Fibroblast of lung (primary cell): ENCODE measurements around the gene HPS3. TPM values are rescaled to one million over a fixed set of nuclear protein-coding genes. Genes with fewer than 3 reads are reported as not detected.

Source experiments
- DNase-seq, 2 donors: peaks; one replicate each; pipeline versions ENCODE4 v3.0.0 to v3.0.0-alpha.2; 2010; ENCODE audit warnings: low read depth in 2 of 2
- H2AFZ ChIP-seq: 2 replicates; pipeline ENCODE4 v1.5.1; 2012; ENCODE audit warnings: low read length, control low read depth, inconsistent platforms
- H3K27ac ChIP-seq: 2 replicates; pipeline ENCODE4 v1.5.1; 2011; ENCODE audit warnings: low read length, control low read depth; ENCODE audit not compliant: insufficient read depth
- H3K27me3 ChIP-seq: 2 replicates; pipeline ENCODE4 v1.5.1; 2011; ENCODE audit warnings: mild to moderate bottlenecking, low read length; ENCODE audit not compliant: control insufficient read depth, insufficient read depth
- H3K36me3 ChIP-seq: 2 replicates; pipeline ENCODE4 v1.5.1; 2011; ENCODE audit warnings: low read length; ENCODE audit not compliant: control insufficient read depth, insufficient read depth
- H3K4me1 ChIP-seq: 2 replicates; pipeline ENCODE4 v1.5.1; 2011; ENCODE audit warnings: low read length; ENCODE audit not compliant: control insufficient read depth, insufficient read depth; ENCODE audit errors: extremely low read depth
- H3K4me2 ChIP-seq: 2 replicates; pipeline ENCODE4 v1.5.1; 2011; ENCODE audit warnings: low read length, control low read depth; ENCODE audit not compliant: insufficient read depth; ENCODE audit errors: extremely low read depth
- H3K4me3 ChIP-seq, 4 experiments: fragments of 200-600 bp in 1 of 4; sonication (generic) in 1 of 4; replicated peaks in 1 of 4; 2 replicates each; pipeline ENCODE4 v1.5.1; 2011 to 2016; ENCODE audit warnings: low read length in 4 of 4, low read depth in 3 of 4, mild to moderate bottlenecking in 3 of 4, control low read depth in 2 of 4, inconsistent platforms in 1 of 4, mixed read lengths in 1 of 4; ENCODE audit not compliant: insufficient read depth in 1 of 4; ENCODE audit errors: control extremely low read depth in 1 of 4
- H3K79me2 ChIP-seq: 2 replicates; pipeline ENCODE4 v1.5.1; 2012; ENCODE audit warnings: mild to moderate bottlenecking, low read length, inconsistent platforms; ENCODE audit not compliant: control insufficient read depth, insufficient read depth
- H3K9ac ChIP-seq: 2 replicates; pipeline ENCODE4 v1.5.1; 2011; ENCODE audit warnings: mild to moderate bottlenecking, low read length, control low read depth; ENCODE audit not compliant: insufficient read depth
- H3K9me3 ChIP-seq: 2 replicates; pipeline ENCODE4 v1.5.1; 2012; ENCODE audit warnings: low read depth, low read length; ENCODE audit not compliant: control insufficient read depth, insufficient read depth
- H4K20me1 ChIP-seq: 2 replicates; pipeline ENCODE4 v1.5.1; 2011; ENCODE audit warnings: low read length; ENCODE audit not compliant: control insufficient read depth, insufficient read depth; ENCODE audit errors: extremely low read depth
- EZH2 ChIP-seq: IDR thresholded peaks from 2 replicates; pipeline ENCODE4 v1.5.1; 2012; ENCODE audit warnings: low read length, control low read depth, mild to moderate bottlenecking; ENCODE audit errors: missing control alignments
- polyA plus RNA-seq, 2 donors: library from polyadenylated mRNA; depleted of rRNA in 1 of 2; stranded (reverse) in 1 of 2; unstranded in 1 of 2; fragments of >200 nt; gene quantifications; 2 replicates each; pipeline ENCODE4 v1.2.1, GENCODE V29; 2011 to 2012; ENCODE audit warnings: missing spikeins in 1 of 2
- total RNA-seq: library from RNA; depleted of rRNA; stranded (reverse); fragments of >200 nt; gene quantifications from 2 replicates; pipeline ENCODE4 v1.2.1, GENCODE V29; 2014
- TF ChIP-seq, protein P1 (sequence below), 2 donors: IDR thresholded peaks in 1 of 2; conservative IDR thresholded peaks in 1 of 2; 1 replicate in 1 of 2; 2 replicates in 1 of 2; pipeline ENCODE4 v1.5.1; 2011 to 2012; ENCODE audit warnings: low read length in 2 of 2, control low read depth in 1 of 2, inconsistent platforms in 1 of 2, low read depth in 1 of 2, mild to moderate bottlenecking in 1 of 2

Gene HPS3
- total and polyA plus RNA-seq, 2 donors (not counting 1 experiment from before 2014, with no cell fraction given) = 31.0 to 33.4 TPM

DNA sequence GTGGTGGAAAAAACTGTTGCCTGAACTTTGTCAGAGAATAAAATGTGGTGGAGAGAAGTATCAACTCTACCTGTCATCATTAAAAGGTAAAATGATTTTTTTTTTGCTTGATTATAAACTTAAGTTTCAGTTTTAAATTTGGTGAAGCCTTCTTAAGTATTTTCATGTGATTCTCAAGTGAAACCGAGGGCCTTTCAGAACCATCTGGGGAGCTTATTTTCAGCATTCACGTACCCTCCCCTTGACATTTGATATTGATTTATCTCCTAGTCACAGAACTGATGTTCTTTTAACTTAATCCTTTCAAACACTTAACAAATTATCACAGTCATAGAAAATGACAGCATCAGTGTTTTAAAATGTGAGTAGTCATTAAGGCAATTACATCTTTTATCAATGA, 38.5 kb downstream of the HPS3 start:
- no peak overlapping the region for H2AFZ ChIP-seq
- no peaks in the 10 kb centered on the region for H3K27me3 ChIP-seq
- no peaks in the 10 kb centered on the region for H3K4me1 ChIP-seq
- no peaks in the 10 kb centered on the region for H3K79me2 ChIP-seq
- no peak for DNase-seq
- no peak overlapping the region for H3K4me2 ChIP-seq
- no peak for TF ChIP-seq EZH2
- TF ChIP-seq, protein P1, sequence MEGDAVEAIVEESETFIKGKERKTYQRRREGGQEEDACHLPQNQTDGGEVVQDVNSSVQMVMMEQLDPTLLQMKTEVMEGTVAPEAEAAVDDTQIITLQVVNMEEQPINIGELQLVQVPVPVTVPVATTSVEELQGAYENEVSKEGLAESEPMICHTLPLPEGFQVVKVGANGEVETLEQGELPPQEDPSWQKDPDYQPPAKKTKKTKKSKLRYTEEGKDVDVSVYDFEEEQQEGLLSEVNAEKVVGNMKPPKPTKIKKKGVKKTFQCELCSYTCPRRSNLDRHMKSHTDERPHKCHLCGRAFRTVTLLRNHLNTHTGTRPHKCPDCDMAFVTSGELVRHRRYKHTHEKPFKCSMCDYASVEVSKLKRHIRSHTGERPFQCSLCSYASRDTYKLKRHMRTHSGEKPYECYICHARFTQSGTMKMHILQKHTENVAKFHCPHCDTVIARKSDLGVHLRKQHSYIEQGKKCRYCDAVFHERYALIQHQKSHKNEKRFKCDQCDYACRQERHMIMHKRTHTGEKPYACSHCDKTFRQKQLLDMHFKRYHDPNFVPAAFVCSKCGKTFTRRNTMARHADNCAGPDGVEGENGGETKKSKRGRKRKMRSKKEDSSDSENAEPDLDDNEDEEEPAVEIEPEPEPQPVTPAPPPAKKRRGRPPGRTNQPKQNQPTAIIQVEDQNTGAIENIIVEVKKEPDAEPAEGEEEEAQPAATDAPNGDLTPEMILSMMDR (conservative IDR thresholded peaks at IDR 0.05 in 1 of 2, IDR thresholded peaks at IDR 0.05 in 1 of 2; ENCODE audit: low read depth in 1 of 2, low read length in 2 of 2) = no peak
- no peak overlapping the region for H3K27ac ChIP-seq
- no peaks in the 10 kb centered on the region for H3K9me3 ChIP-seq
- no peak overlapping the region for H3K9ac ChIP-seq
- H3K4me3 ChIP-seq = no peak overlapping the region
- H3K36me3 ChIP-seq = peaks cover 2% of the 10 kb centered on the region
- H4K20me1 ChIP-seq = no peaks in the 10 kb centered on the region

DNA sequence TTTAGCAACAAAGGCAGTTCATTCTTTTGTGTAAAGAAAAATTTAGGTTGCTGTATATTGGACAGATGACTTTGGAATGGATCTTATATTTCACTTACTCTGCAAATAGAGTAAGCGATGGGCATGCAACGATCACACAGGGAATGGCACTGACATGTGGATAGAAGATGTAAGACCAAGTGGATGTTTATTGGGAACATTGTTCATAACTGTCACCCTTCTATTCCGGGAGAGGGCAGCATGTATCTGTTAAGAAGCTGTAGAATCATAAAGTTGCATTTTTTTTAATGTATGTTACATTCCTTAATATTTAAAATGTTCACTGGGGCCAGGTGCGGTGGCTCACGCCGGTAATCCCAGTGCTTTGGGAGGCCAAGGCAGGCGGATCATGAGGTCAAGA, 41.2 kb downstream of the HPS3 start:
- Histone ChIP-seq H3K36me3 (no peaks in the 10 kb centered on the region), H3K4me1 (no peaks in the 10 kb centered on the region), H3K79me2 (no peaks in the 10 kb centered on the region), H3K27ac (no peak overlapping the region), H3K27me3 (no peaks in the 10 kb centered on the region), H4K20me1 (no peaks in the 10 kb centered on the region), H3K9me3 (no peaks in the 10 kb centered on the region), H3K9ac (no peak overlapping the region), H2AFZ (no peak overlapping the region), H3K4me2 (no peak overlapping the region), H3K4me3 (no peak overlapping the region)
- no peak for TF ChIP-seq EZH2
- TF ChIP-seq, protein P1 (conservative IDR thresholded peaks at IDR 0.05 in 1 of 2, IDR thresholded peaks at IDR 0.05 in 1 of 2; ENCODE audit: low read depth in 1 of 2, low read length in 2 of 2) = no peak
- no peak for DNase-seq

DNA sequence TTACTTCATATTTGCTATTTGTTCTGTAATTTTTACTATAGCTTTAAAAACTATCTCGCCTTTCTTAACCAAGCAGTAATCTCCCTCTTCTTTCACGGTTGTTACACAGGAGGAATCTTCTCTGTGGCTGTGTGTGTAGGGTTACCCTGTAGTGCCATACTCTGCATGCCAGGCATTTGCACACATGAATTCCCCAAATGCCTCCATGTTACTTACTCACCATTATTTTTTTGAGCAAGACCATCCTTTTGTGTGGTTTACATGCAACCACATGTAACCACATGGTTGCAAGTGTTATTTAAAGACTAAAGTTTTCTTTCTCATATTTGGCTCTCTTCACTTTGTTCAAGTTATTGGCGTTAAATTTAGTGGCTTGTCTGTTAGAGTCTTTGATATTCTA, 45.5 kb downstream of the HPS3 start:
- H4K20me1 ChIP-seq = no peaks in the 10 kb centered on the region
- H3K4me1 ChIP-seq = peaks cover 6% of the 10 kb centered on the region
- H3K27ac ChIP-seq = no peak overlapping the region
- no peak for TF ChIP-seq EZH2
- TF ChIP-seq, protein P1 (conservative IDR thresholded peaks at IDR 0.05 in 1 of 2, IDR thresholded peaks at IDR 0.05 in 1 of 2; ENCODE audit: low read depth in 1 of 2, low read length in 2 of 2) = no peak
- no peak overlapping the region for H3K9ac ChIP-seq
- no peaks in the 10 kb centered on the region for H3K79me2 ChIP-seq
- H3K27me3 ChIP-seq = no peaks in the 10 kb centered on the region
- no peaks in the 10 kb centered on the region for H3K36me3 ChIP-seq
- DNase-seq = peak in 1 of 2 donors; percentile 81
- no peak overlapping the region for H3K4me3 ChIP-seq
- H2AFZ ChIP-seq = no peak overlapping the region
- H3K4me2 ChIP-seq = no peak overlapping the region
- no peaks in the 10 kb centered on the region for H3K9me3 ChIP-seq
